Lower lobe of right lung (tissue), 2 donors: Measurements from ENCODE around the gene RPP14. TPM values are rescaled to one million over a fixed set of nuclear protein-coding genes. Genes with fewer than 3 reads are reported as not detected.

Experiments used
- ATAC-seq, 2 donors: fragments of 200-7000 bp; cut with Tn5 transposase; one replicate each; pipeline ENCODE4 v1.9.1; 2020 to 2022; ENCODE audit warnings: mild to moderate bottlenecking in 2 of 2, moderate library complexity in 2 of 2
- DNase-seq: peaks from one replicate; pipeline ENCODE4 v3.0.0-alpha.2; 2020
- H3K27ac ChIP-seq: fragments of 200-600 bp; one replicate; pipeline ENCODE4 v1.8.0; 2022
- H3K27me3 ChIP-seq: fragments of 200-600 bp; one replicate; pipeline ENCODE4 v1.8.0; 2022; ENCODE audit warnings: low read depth
- H3K36me3 ChIP-seq: fragments of 200-600 bp; one replicate; pipeline ENCODE4 v1.8.0; 2022; ENCODE audit warnings: mild to moderate bottlenecking
- H3K4me1 ChIP-seq: fragments of 200-600 bp; one replicate; pipeline ENCODE4 v1.8.0; 2022
- H3K4me3 ChIP-seq: fragments of 200-600 bp; one replicate; pipeline ENCODE4 v1.8.0; 2022; ENCODE audit warnings: mild to moderate bottlenecking
- H3K9me3 ChIP-seq: fragments of 200-600 bp; one replicate; pipeline ENCODE4 v1.8.0; 2022
- CTCF ChIP-seq: fragments of 200-600 bp; IDR thresholded peaks from one replicate; pipeline ENCODE4 v1.8.0; 2022; ENCODE audit warnings: antibody characterized with exemption, mild to moderate bottlenecking
- intact Hi-C: fragments of 100-400 bp; cut with DNase I; formaldehyde crosslinking; loops from one replicate; pipeline ENCODE4 v1.11.0; 2022
- total RNA-seq: library from RNA; stranded (reverse); fragmentation: NEBNext Ultra II Directional; extraction: Animal tissue kit (Norgen Biotek cat#: 25700); gene quantifications from one replicate; pipeline ENCODE4 v1.2.1, GENCODE V29; 2021
- donor health status: DM: no; HTN: yes; CAD: no; lungs with severe emphysema.

RPP14 gene
- total RNA-seq, 1 donor from 2014 or later: 11.4 TPM

- intact Hi-C loops: no loop called here
- Histone ChIP-seq H3K27ac (no peak overlapping the region), H3K4me3 (no peak overlapping the region), H3K27me3 (no peaks in the 10 kb centered on the region), H3K36me3 (peaks cover 12% of the 10 kb centered on the region), H3K4me1 (peaks cover 11% of the 10 kb centered on the region), H3K9me3 (no peaks in the 10 kb centered on the region)
- no peak for DNase-seq
- no peak for ATAC-seq
- TF ChIP-seq CTCF: no peak
Measured at GRCh38 chr3:58340594-58341244, 34.7 kb downstream of the RPP14 start.

GRCh38 chr3:58341376-58341775 is 35.3 kb downstream of the RPP14 start:
- Histone ChIP-seq H3K27ac (no peak overlapping the region), H3K4me3 (no peak overlapping the region), H3K4me1 (peaks cover 5% of the 10 kb centered on the region), H3K36me3 (peaks cover 12% of the 10 kb centered on the region), H3K27me3 (no peaks in the 10 kb centered on the region), H3K9me3 (no peaks in the 10 kb centered on the region)
- intact Hi-C loops: no loop called here
- ATAC-seq (no peak), DNase-seq (no peak)
- no peak for TF ChIP-seq CTCF

- no peaks in the 10 kb centered on the region for H3K9me3 ChIP-seq
- H3K4me1 ChIP-seq: no peaks in the 10 kb centered on the region
- peaks cover 12% of the 10 kb centered on the region for H3K36me3 ChIP-seq
- TF ChIP-seq CTCF: no peak
- no peak overlapping the region for H3K4me3 ChIP-seq
- no peaks in the 10 kb centered on the region for H3K27me3 ChIP-seq
- ATAC-seq (no peak), DNase-seq (no peak)
- intact Hi-C loops: no loop called here
- H3K27ac ChIP-seq: no peak overlapping the region
Measured at GRCh38 chr3:58342676-58343075, 36.6 kb downstream of the RPP14 start.

GRCh38 chr3:58345457-58345856 is 39.4 kb downstream of the RPP14 start:
- ATAC-seq: no peak

GRCh38 chr3:58346368-58346767 is 40.3 kb downstream of the RPP14 start:
- TF ChIP-seq CTCF: no peak
- no peak overlapping the region for H3K27ac ChIP-seq
- DNase-seq: no peak

More at GRCh38 chr3:58345457-58345856, 39.4 kb downstream of the RPP14 start:
- Histone ChIP-seq H3K4me3 (no peak overlapping the region), H3K9me3 (no peaks in the 10 kb centered on the region), H3K4me1 (peaks cover 13% of the 10 kb centered on the region), H3K27ac (no peak overlapping the region), H3K36me3 (peaks cover 20% of the 10 kb centered on the region), H3K27me3 (no peaks in the 10 kb centered on the region)
- TF ChIP-seq CTCF: no peak
- intact Hi-C loops: no loop called here
- DNase-seq: no peak

More at GRCh38 chr3:58346368-58346767, 40.3 kb downstream of the RPP14 start:
- H3K9me3 ChIP-seq: no peaks in the 10 kb centered on the region
- no peak overlapping the region for H3K4me3 ChIP-seq
- peaks cover 14% of the 10 kb centered on the region for H3K36me3 ChIP-seq
- no peak for ATAC-seq
- intact Hi-C loops: no loop called here
- H3K27me3 ChIP-seq: no peaks in the 10 kb centered on the region
- peaks cover 18% of the 10 kb centered on the region for H3K4me1 ChIP-seq
